Smooth muscle cell (in vitro differentiated cells): Measurements from ENCODE around the gene RBMY1A1. TPM values are rescaled to one million over a fixed set of nuclear protein-coding genes. Genes with fewer than 3 reads are reported as not detected.
"Not testable (repeated sequence)": the region's sequence is repeated elsewhere in the genome, so short reads cannot be mapped to it uniquely, and the experiment has no call there.

ENCODE experiments used
- DNase-seq: peaks from one replicate; lab custom pipeline; 2025; ENCODE audit not compliant: unreplicated experiment; lab: John Stamatoyannopoulos, UW
- H2AFZ ChIP-seq: fragments of 200-600 bp; sonication (generic); 2 replicates; pipeline ENCODE4 v1.6.0; 2016; ENCODE audit warnings: antibody characterized with exemption, low read depth, mild to moderate bottlenecking
- H3F3A ChIP-seq: fragments of 200-600 bp; sonication (generic); 2 replicates; pipeline ENCODE4 v1.6.0; 2017; ENCODE audit warnings: antibody characterized with exemption, low read depth
- H3K27ac ChIP-seq: fragments of 200-600 bp; sonication (generic); 2 replicates; pipeline ENCODE4 v1.5.1; 2016; ENCODE audit warnings: low read depth, mild to moderate bottlenecking
- H3K27me3 ChIP-seq: fragments of 200-600 bp; sonication (generic); 2 replicates; pipeline ENCODE4 v1.6.1; 2016; ENCODE audit warnings: low read depth, mild to moderate bottlenecking
- H3K36me3 ChIP-seq: fragments of 200-600 bp; sonication (generic); 2 replicates; pipeline ENCODE4 v1.5.1; 2016; ENCODE audit warnings: low read depth
- H3K4me1 ChIP-seq: fragments of 200-600 bp; sonication (generic); 2 replicates; pipeline ENCODE4 v1.5.1; 2016; ENCODE audit warnings: low read depth
- H3K4me2 ChIP-seq: fragments of 200-600 bp; sonication (generic); 2 replicates; pipeline ENCODE4 v1.6.0; 2016; ENCODE audit warnings: mild to moderate bottlenecking
- H3K4me3 ChIP-seq: fragments of 200-600 bp; sonication (generic); 2 replicates; pipeline ENCODE4 v1.5.1; 2016; ENCODE audit warnings: mild to moderate bottlenecking
- H3K79me2 ChIP-seq: fragments of 200-600 bp; sonication (generic); 2 replicates; pipeline ENCODE4 v1.6.0; 2016; ENCODE audit warnings: low read depth, mild to moderate bottlenecking
- H3K9ac ChIP-seq: fragments of 200-600 bp; sonication (generic); 2 replicates; pipeline ENCODE4 v1.6.0; 2016; ENCODE audit warnings: low read depth
- H3K9me3 ChIP-seq: fragments of 200-600 bp; sonication (generic); replicated peaks from 2 replicates; pipeline ENCODE4 v1.5.1; 2016; ENCODE audit warnings: low read depth
- H4K20me1 ChIP-seq: fragments of 200-600 bp; sonication (generic); 2 replicates; pipeline ENCODE4 v1.6.0; 2016; ENCODE audit warnings: low read depth
- WGBS: methylation state at CpG from one replicate; pipeline ENCODE4 v1.1.7; 2016; ENCODE audit warnings: low lambda C conversion rate; 5-methylcytosine and 5-hydroxymethylcytosine counted together
- polyA plus RNA-seq: library from polyadenylated mRNA; unstranded; fragments of >200 nt; fragmentation: Nextera tagmentation; extraction: Ambion mirVana; gene quantifications from 2 replicates; pipeline ENCODE4 v1.2.1, GENCODE V29; 2016
- total RNA-seq: library from RNA; depleted of rRNA; stranded (reverse); fragments of >200 nt; gene quantifications from 2 replicates; pipeline ENCODE4 v1.2.3, GENCODE V29; 2014
- TF ChIP-seq, protein P1 (sequence below): fragments of 200-600 bp; sonication (generic); IDR thresholded peaks from 2 replicates; pipeline ENCODE4 v1.5.1; 2017; ENCODE audit warnings: borderline replicate concordance, mild to moderate bottlenecking, antibody characterized with exemption; ENCODE audit not compliant: insufficient read depth, poor library complexity, severe bottlenecking

Gene RBMY1A1
- total and polyA plus RNA-seq, 2 experiments from 2014 or later = not detected

DNA sequence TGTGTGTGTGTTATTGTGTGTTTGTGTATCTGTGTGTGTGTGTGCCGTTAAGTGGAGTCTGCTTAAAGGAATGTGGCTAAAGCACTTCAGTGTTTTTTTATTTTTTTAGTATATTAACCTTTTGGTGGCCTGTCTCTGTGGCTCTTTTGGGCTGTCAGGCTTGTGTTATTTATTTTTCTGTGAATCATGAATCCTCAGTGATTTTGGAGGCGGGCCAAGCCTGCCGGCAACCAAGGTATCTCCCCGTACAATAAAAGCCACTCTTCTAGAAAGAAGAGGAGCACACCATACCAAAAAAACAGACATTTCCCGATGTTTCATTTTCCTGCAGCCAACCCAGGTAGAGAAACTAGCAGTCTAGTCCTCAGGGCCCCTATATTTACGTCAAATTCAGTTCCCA lies 57.4 kb downstream of the RBMY1A1 start:
- no peaks in the 10 kb centered on the region for H3K27me3 ChIP-seq
- H3K4me3 ChIP-seq = no peak overlapping the region
- no peak overlapping the region for H3K27ac ChIP-seq
- no peaks in the 10 kb centered on the region for H3K9me3 ChIP-seq
- no peak overlapping the region for H2AFZ ChIP-seq
- H3F3A ChIP-seq = no peaks in the 10 kb centered on the region
- H3K4me2 ChIP-seq = no peak overlapping the region
- H3K4me1 ChIP-seq = no peaks in the 10 kb centered on the region
- no peaks in the 10 kb centered on the region for H3K36me3 ChIP-seq
- H4K20me1 ChIP-seq = no peaks in the 10 kb centered on the region
- H3K9ac ChIP-seq = no peak overlapping the region
- no peak for DNase-seq
- WGBS = no CpG with 5 or more reads among the region's 6 CpGs
- no peaks in the 10 kb centered on the region for H3K79me2 ChIP-seq
- TF ChIP-seq, protein P1, sequence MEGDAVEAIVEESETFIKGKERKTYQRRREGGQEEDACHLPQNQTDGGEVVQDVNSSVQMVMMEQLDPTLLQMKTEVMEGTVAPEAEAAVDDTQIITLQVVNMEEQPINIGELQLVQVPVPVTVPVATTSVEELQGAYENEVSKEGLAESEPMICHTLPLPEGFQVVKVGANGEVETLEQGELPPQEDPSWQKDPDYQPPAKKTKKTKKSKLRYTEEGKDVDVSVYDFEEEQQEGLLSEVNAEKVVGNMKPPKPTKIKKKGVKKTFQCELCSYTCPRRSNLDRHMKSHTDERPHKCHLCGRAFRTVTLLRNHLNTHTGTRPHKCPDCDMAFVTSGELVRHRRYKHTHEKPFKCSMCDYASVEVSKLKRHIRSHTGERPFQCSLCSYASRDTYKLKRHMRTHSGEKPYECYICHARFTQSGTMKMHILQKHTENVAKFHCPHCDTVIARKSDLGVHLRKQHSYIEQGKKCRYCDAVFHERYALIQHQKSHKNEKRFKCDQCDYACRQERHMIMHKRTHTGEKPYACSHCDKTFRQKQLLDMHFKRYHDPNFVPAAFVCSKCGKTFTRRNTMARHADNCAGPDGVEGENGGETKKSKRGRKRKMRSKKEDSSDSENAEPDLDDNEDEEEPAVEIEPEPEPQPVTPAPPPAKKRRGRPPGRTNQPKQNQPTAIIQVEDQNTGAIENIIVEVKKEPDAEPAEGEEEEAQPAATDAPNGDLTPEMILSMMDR = no peak

- H4K20me1 ChIP-seq, H3K4me2 ChIP-seq, DNase-seq, H3K9me3 ChIP-seq, H3K27me3 ChIP-seq, H3K27ac ChIP-seq, H3K4me1 ChIP-seq, H3K9ac ChIP-seq, H3F3A ChIP-seq, H3K79me2 ChIP-seq, H3K4me3 ChIP-seq, H3K36me3 ChIP-seq, H2AFZ ChIP-seq: not testable (repeated sequence)
- no CpG with 5 or more reads among the region's 16 CpGs for WGBS
These were observed 61.6 kb downstream of the RBMY1A1 start for GRCh38 chrY:21596287-21596686.

Other genes starting within 250 kb of the RBMY1A1 start
- not detected in 2 replicates for gene RBMY1B, start 23.5 kb upstream of the RBMY1A1 start, total RNA-seq
- gene RBMY1B, start 23.5 kb upstream of the RBMY1A1 start, polyA plus RNA-seq = not detected in 2 replicates